H1 (cell line): ENCODE measurements around the gene SNTG2. TPM values are rescaled to one million over a fixed set of nuclear protein-coding genes. Genes with fewer than 3 reads are reported as not detected.

Experiments used
- CTCF ChIA-PET: fragments of 300-600 bp; sonication (Branson Sonifier 250); formaldehyde crosslinking; loops from one replicate; lab custom pipeline; 2021; ENCODE audit not compliant: partially characterized antibody; lab: Charles Lee
- POLR2A ChIA-PET: fragments of 300-600 bp; sonication (Branson Sonifier 250); formaldehyde crosslinking; loops from one replicate; lab custom pipeline; 2021; ENCODE audit warnings: inconsistent platforms; ENCODE audit not compliant: partially characterized antibody; lab: Charles Lee
- DNase-seq, 2 experiments: peaks; one replicate each; pipeline versions ENCODE4 v3.0.0 to v3.0.0-alpha.2; 2010 to 2022; ENCODE audit warnings: low spot score in 2 of 2, low read depth in 1 of 2, mixed read lengths in 1 of 2
- FAIRE-seq: peaks from 2 replicates; lab custom pipeline; 2011; peaks lifted over from hg19 to GRCh38; lab: Jason Lieb, UNC
- H2AFZ ChIP-seq: 2 replicates; pipeline ENCODE4 v1.8.1; 2012; ENCODE audit warnings: low read length, inconsistent platforms
- H2AK5ac ChIP-seq: 2 replicates; pipeline ENCODE4 v1.6.1; 2013; ENCODE audit warnings: low read depth, low read length
- H2BK120ac ChIP-seq: replicated peaks from 2 replicates; pipeline ENCODE3; 2013; ENCODE audit warnings: low read depth, low read length, inconsistent platforms
- H2BK12ac ChIP-seq: 2 replicates; pipeline ENCODE4 v1.6.1; 2013; ENCODE audit warnings: low read depth, low read length
- H2BK15ac ChIP-seq: 2 replicates; pipeline ENCODE4 v1.6.1; 2013; ENCODE audit warnings: low read length
- H2BK20ac ChIP-seq: 2 replicates; pipeline ENCODE4 v1.6.1; 2013; ENCODE audit warnings: low read length
- H2BK5ac ChIP-seq: 2 replicates; pipeline ENCODE4 v1.6.1; 2013; ENCODE audit warnings: low read depth, low read length
- H3K14ac ChIP-seq: 2 replicates; pipeline ENCODE4 v1.6.1; 2013; ENCODE audit warnings: inconsistent platforms; ENCODE audit not compliant: insufficient read length
- H3K18ac ChIP-seq: 2 replicates; pipeline ENCODE4 v1.6.1; 2013; ENCODE audit warnings: low read length; ENCODE audit errors: extremely low read depth
- H3K23ac ChIP-seq: 2 replicates; pipeline ENCODE4 v1.6.1; 2013; ENCODE audit warnings: inconsistent platforms; ENCODE audit not compliant: insufficient read length
- H3K23me2 ChIP-seq: 2 replicates; pipeline ENCODE4 v1.6.1; 2013; ENCODE audit warnings: low read depth, low read length
- H3K27ac ChIP-seq: 2 replicates; pipeline ENCODE4 v1.6.1; 2011; ENCODE audit warnings: low read depth, low read length, inconsistent platforms
- H3K27me3 ChIP-seq, 4 experiments: replicated peaks in 1 of 4; 1 replicate in 1 of 4; 2 replicates in 3 of 4; pipeline versions ENCODE4 v1.6.1 to v1.8.1; 2011 to 2013; ENCODE audit warnings: low read length in 3 of 4, mild to moderate bottlenecking in 3 of 4, inconsistent platforms in 2 of 4, mixed read lengths in 2 of 4, moderate library complexity in 1 of 4; ENCODE audit not compliant: control insufficient read depth in 3 of 4, insufficient read depth in 3 of 4; ENCODE audit errors: extremely low read depth in 1 of 4
- H3K36me3 ChIP-seq, 4 experiments: 2 replicates each; pipeline versions ENCODE4 v1.6.1 to v1.8.1; 2011 to 2013; ENCODE audit warnings: mild to moderate bottlenecking in 4 of 4, low read length in 3 of 4, moderate library complexity in 2 of 4, control low read depth in 1 of 4, inconsistent platforms in 1 of 4; ENCODE audit not compliant: insufficient read depth in 4 of 4, control insufficient read depth in 2 of 4
- H3K4ac ChIP-seq: replicated peaks from 2 replicates; pipeline ENCODE3; 2013; ENCODE audit warnings: low read length, low read depth, mixed read lengths, inconsistent platforms; ENCODE audit not compliant: insufficient read length
- H3K4me1 ChIP-seq, 4 experiments: replicated peaks in 1 of 4; 1 replicate in 1 of 4; 2 replicates in 3 of 4; pipeline versions ENCODE4 v1.6.1 to v1.8.1; 2011 to 2013; ENCODE audit warnings: low read length in 3 of 4, inconsistent platforms in 2 of 4, mixed read lengths in 1 of 4; ENCODE audit not compliant: insufficient read depth in 4 of 4, control insufficient read depth in 3 of 4
- H3K4me2 ChIP-seq, 2 experiments: 2 replicates each; pipeline versions ENCODE4 v1.6.1 to v1.8.1; 2011 to 2013; ENCODE audit warnings: low read depth in 2 of 2, low read length in 2 of 2, control low read depth in 1 of 2, inconsistent platforms in 1 of 2, mild to moderate bottlenecking in 1 of 2; ENCODE audit not compliant: insufficient read depth in 1 of 2
- H3K4me3 ChIP-seq, 4 experiments: fragments of 200-600, 300-600 bp in 1 of 4; sonication (generic), shearing (Covaris generic), sonication (Bioruptor Twin) in 1 of 4; 2 replicates each; pipeline versions ENCODE4 v1.5.1 to v1.8.1; 2011 to 2016; ENCODE audit warnings: low read length in 4 of 4, low read depth in 3 of 4, control low read depth in 2 of 4, inconsistent platforms in 2 of 4, mild to moderate bottlenecking in 2 of 4, mixed read lengths in 1 of 4, moderate library complexity in 1 of 4; ENCODE audit not compliant: insufficient read depth in 2 of 4; ENCODE audit errors: extremely low read depth in 1 of 4
- H3K56ac ChIP-seq: replicated peaks from 2 replicates; pipeline ENCODE3; 2013; ENCODE audit warnings: low read depth, mild to moderate bottlenecking, mixed read lengths, low read length, inconsistent platforms; ENCODE audit not compliant: insufficient read length
- H3K79me1 ChIP-seq: 2 replicates; pipeline ENCODE4 v1.6.1; 2013; ENCODE audit warnings: low read depth, low read length, control low read depth
- H3K79me2 ChIP-seq, 2 experiments: 2 replicates each; pipeline versions ENCODE4 v1.6.1 to v1.8.1; 2012 to 2013; ENCODE audit warnings: low read length in 2 of 2, mild to moderate bottlenecking in 2 of 2, inconsistent platforms in 1 of 2; ENCODE audit not compliant: insufficient read depth in 2 of 2, control insufficient read depth in 1 of 2
- H3K9ac ChIP-seq, 4 experiments: replicated peaks in 1 of 4; 1 replicate in 1 of 4; 2 replicates in 3 of 4; pipeline versions ENCODE4 v1.6.1 to v1.8.1; 2011 to 2013; ENCODE audit warnings: low read depth in 3 of 4, low read length in 3 of 4, control low read depth in 2 of 4, mild to moderate bottlenecking in 2 of 4, moderate library complexity in 2 of 4, inconsistent platforms in 1 of 4; ENCODE audit errors: extremely low read depth in 1 of 4
- H3K9me3 ChIP-seq, 2 experiments: 2 replicates each; pipeline versions ENCODE4 v1.6.1 to v1.8.1; 2012 to 2013; ENCODE audit warnings: mild to moderate bottlenecking in 2 of 2, moderate library complexity in 2 of 2, control low read depth in 1 of 2, inconsistent platforms in 1 of 2, low read depth in 1 of 2, low read length in 1 of 2, mixed read lengths in 1 of 2; ENCODE audit not compliant: insufficient read depth in 2 of 2
- H4K20me1 ChIP-seq, 2 experiments: replicated peaks in 1 of 2; 2 replicates each; pipeline versions ENCODE3 to v1.8.1; 2011 to 2013; ENCODE audit warnings: inconsistent platforms in 2 of 2, low read length in 2 of 2, mild to moderate bottlenecking in 1 of 2; ENCODE audit not compliant: insufficient read depth in 2 of 2, control insufficient read depth in 1 of 2
- H4K5ac ChIP-seq: 2 replicates; pipeline ENCODE4 v1.6.1; 2013; ENCODE audit warnings: low read length, low read depth, mixed read lengths, inconsistent platforms; ENCODE audit not compliant: insufficient read length
- H4K8ac ChIP-seq: 2 replicates; pipeline ENCODE4 v1.8.0; 2013; ENCODE audit warnings: mild to moderate bottlenecking, moderate library complexity, low read length, inconsistent platforms; ENCODE audit not compliant: insufficient read depth; ENCODE audit errors: extremely low read depth
- H4K91ac ChIP-seq: replicated peaks from 2 replicates; pipeline ENCODE3; 2013; ENCODE audit warnings: low read length, mixed read lengths, inconsistent platforms; ENCODE audit not compliant: insufficient read length
- BACH1 ChIP-seq: IDR thresholded peaks from 2 replicates; pipeline ENCODE4 v1.6.1; 2012; ENCODE audit warnings: low read length, improper control_type of control experiment
- BRCA1 ChIP-seq: IDR thresholded peaks from 2 replicates; pipeline ENCODE4 v1.6.1; 2012; ENCODE audit warnings: low read depth, low read length, improper control_type of control experiment
- CEBPB ChIP-seq: IDR thresholded peaks from 2 replicates; pipeline ENCODE4 v1.6.1; 2012; ENCODE audit warnings: low read depth, low read length
- EZH2 ChIP-seq: fragments of 200-600 bp; sonication (generic); IDR thresholded peaks from 2 replicates; pipeline ENCODE4 v1.7.1; 2012; ENCODE audit warnings: low read depth, mild to moderate bottlenecking, moderate library complexity, low read length, inconsistent platforms; ENCODE audit not compliant: severe bottlenecking
- JUN ChIP-seq: IDR thresholded peaks from 2 replicates; pipeline ENCODE4 v1.6.1; 2011; ENCODE audit warnings: low read depth, mild to moderate bottlenecking, improper control_type of control experiment, low read length
- MAX ChIP-seq: IDR thresholded peaks from 2 replicates; pipeline ENCODE4 v1.6.1; 2012; ENCODE audit warnings: inconsistent platforms
- NRF1 ChIP-seq: IDR thresholded peaks from 2 replicates; pipeline ENCODE4 v1.6.1; 2011; ENCODE audit warnings: mild to moderate bottlenecking, low read depth, low read length, improper control_type of control experiment
- PHF8 ChIP-seq: fragments of 200-600 bp; sonication (generic); conservative IDR thresholded peaks from 2 replicates; pipeline ENCODE4 v1.7.1; 2012; ENCODE audit warnings: low read depth, mild to moderate bottlenecking, inconsistent platforms, low read length, moderate library complexity
- SIRT6 ChIP-seq: IDR thresholded peaks from one replicate; pipeline ENCODE4 v1.7.1; 2012; ENCODE audit warnings: low read length, inconsistent platforms
- WGBS, 2 experiments: shearing (Covaris generic) in 1 of 2; methylation state at CpG; one replicate each; pipeline versions ENCODE4 v1.1.6 to v1.1.7; 2013 to 2015; ENCODE audit warnings: low lambda C conversion rate in 2 of 2, mixed read lengths in 2 of 2, inconsistent platforms in 1 of 2, low coverage in 1 of 2, missing lambda C conversion rate in 1 of 2; ENCODE audit not compliant: insufficient replicate concordance in 2 of 2, insufficient coverage in 1 of 2, insufficient read length in 1 of 2; ENCODE audit errors: extremely low coverage in 1 of 2, missing lambda C conversion rate in 1 of 2; 5-methylcytosine and 5-hydroxymethylcytosine counted together
- polyA plus RNA-seq, 7 experiments: library from polyadenylated mRNA; depleted of rRNA in 3 of 7; stranded (reverse) in 5 of 7; unstranded in 2 of 7; fragments of >200 nt in 5 of 7; fragments of 200-250 nt in 2 of 7; gene quantifications; 1 replicate in 5 of 7; 2 replicates in 1 of 7; 4 replicates in 1 of 7; pipeline versions ENCODE4 v1.2.1 to v1.2.3, GENCODE V29; 2011 to 2013; ENCODE audit warnings: missing spikeins in 2 of 7, mixed read lengths in 2 of 7
- total RNA-seq: library from RNA; stranded (reverse); fragmentation: NEBNext Ultra II Directional; extraction: Animal tissue kit (Norgen Biotek cat#: 25700); gene quantifications from 2 replicates; pipeline ENCODE4 v1.2.1, GENCODE V29; 2021
- TF ChIP-seq, protein P1 (sequence below): IDR thresholded peaks from 2 replicates; pipeline ENCODE4 v1.6.1; 2012; ENCODE audit warnings: low read length, inconsistent platforms
- TF ChIP-seq, protein P2 (sequence below): IDR thresholded peaks from 2 replicates; pipeline ENCODE4 v1.6.1; 2012; ENCODE audit warnings: inconsistent platforms

The SNTG2 gene
- total and polyA plus RNA-seq, 2 of the 8 experiments (the other 6 are each of a cell fraction or from before 2014, with no cell fraction given): 6.6 to 18.1 TPM

GRCh38 chr2:1077911-1078310 is 127.3 kb downstream of the SNTG2 start:
- Histone ChIP-seq H3K18ac (no peak overlapping the region), H4K8ac (no peak overlapping the region), H2BK5ac (no peak overlapping the region), H3K36me3 (no peaks in the 10 kb centered on the region; a peak in 1 of 8 replicates), H3K4ac (no peak overlapping the region), H2AFZ (no peak overlapping the region), H4K91ac (no peak overlapping the region), H3K79me1 (peaks cover 4% of the 10 kb centered on the region), H4K5ac (no peak overlapping the region), H3K23me2 (no peaks in the 10 kb centered on the region), H3K23ac (peak overlapping the region; percentile 61), H2BK12ac (no peak overlapping the region), H3K79me2 (peaks cover 0 to 3% of the 10 kb centered on the region in 2 experiments; a peak in 1 of 4 replicates), H3K4me1 (no peaks in the 10 kb centered on the region), H3K27me3 (no peaks in the 10 kb centered on the region; a peak in 1 of 7 replicates), H3K56ac (no peak overlapping the region), H2AK5ac (no peak overlapping the region), H3K9ac (no peak overlapping the region), H3K9me3 (no peaks in the 10 kb centered on the region), H3K14ac (no peak overlapping the region), H4K20me1 (peaks cover 16% of the 10 kb centered on the region in 2 experiments), H2BK20ac (no peak overlapping the region), H3K27ac (no peak overlapping the region), H2BK120ac (no peak overlapping the region), H3K4me2 (no peak overlapping the region), H2BK15ac (no peak overlapping the region), H3K4me3 (no peak overlapping the region)
- ChIA-PET POLR2A (no interaction called here), CTCF (interaction anchor here (0.5 to 1.3 kb wide), 2 partner anchors 62 kb away, joined by 3 read pairs; no protein-coding TSS in a partner anchor)
- FAIRE-seq (no peak), DNase-seq (no peak)
- TF ChIP-seq NRF1 (no peak), MAX (no peak), PHF8 (no peak), EZH2 (no peak), BRCA1 (no peak), JUN (no peak), SIRT6 (no peak), BACH1 (no peak), CEBPB (no peak)
- TF ChIP-seq, protein P1, sequence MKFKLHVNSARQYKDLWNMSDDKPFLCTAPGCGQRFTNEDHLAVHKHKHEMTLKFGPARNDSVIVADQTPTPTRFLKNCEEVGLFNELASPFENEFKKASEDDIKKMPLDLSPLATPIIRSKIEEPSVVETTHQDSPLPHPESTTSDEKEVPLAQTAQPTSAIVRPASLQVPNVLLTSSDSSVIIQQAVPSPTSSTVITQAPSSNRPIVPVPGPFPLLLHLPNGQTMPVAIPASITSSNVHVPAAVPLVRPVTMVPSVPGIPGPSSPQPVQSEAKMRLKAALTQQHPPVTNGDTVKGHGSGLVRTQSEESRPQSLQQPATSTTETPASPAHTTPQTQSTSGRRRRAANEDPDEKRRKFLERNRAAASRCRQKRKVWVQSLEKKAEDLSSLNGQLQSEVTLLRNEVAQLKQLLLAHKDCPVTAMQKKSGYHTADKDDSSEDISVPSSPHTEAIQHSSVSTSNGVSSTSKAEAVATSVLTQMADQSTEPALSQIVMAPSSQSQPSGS: no peak
- TF ChIP-seq, protein P2, sequence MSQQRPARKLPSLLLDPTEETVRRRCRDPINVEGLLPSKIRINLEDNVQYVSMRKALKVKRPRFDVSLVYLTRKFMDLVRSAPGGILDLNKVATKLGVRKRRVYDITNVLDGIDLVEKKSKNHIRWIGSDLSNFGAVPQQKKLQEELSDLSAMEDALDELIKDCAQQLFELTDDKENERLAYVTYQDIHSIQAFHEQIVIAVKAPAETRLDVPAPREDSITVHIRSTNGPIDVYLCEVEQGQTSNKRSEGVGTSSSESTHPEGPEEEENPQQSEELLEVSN: no peak
- 84% methylated on average over 9 of the region's 9 CpGs; no CpG with 5 or more reads in 1 of the 2 experiments for WGBS, 2 experiments
